ENCODE data around the gene HOXA9. TPM values are rescaled to one million over a fixed set of nuclear protein-coding genes. Genes with fewer than 3 reads are reported as not detected.

Gene HOXA9
- total and polyA plus RNA-seq, 4 donors, result 0.02 to 0.70 TPM; not detected in 2

DNA sequence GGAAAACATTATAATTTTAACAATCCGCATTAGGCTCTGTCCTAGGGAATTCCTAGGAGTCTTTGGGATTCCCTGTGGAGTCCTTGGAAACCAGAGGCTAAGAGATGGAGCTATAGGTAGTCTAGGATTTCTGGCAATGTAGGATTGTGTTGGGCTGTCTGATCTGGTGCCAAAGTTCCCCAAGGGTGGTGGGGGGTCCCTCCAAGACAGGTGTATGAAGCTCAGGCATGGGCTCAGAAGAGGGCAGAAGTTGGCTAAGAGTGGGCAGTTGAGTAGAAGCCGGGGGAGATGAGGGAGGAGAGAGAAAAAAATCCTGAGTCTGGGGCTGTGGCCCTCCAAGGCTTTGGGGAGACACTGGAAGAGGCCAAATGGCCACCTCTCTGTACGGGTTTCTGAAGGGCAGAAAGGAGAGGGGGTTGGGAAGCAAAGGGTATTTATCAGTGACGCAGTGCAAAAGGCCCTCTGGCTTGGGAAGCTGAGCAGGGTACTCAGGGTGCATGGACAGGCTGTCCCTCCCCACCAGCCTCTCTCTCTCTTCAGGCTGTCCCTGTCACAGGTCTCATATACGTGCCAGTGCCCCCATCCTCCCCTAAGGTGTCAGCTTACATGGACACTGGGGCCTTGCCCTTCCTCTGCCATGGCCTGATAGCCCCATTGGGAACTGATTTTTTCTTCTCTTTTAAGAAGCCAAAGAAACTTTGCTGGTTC is 18.7 kb downstream of the HOXA9 start:
- H3K9ac ChIP-seq (ENCODE audit: low read depth in 1 of 2, low read length in 2 of 2), result no peak overlapping the region
- peaks cover 8 to 32% (median 18%) of the 10 kb centered on the region in 4 donors for H3K27me3 ChIP-seq (ENCODE audit: control insufficient read depth in 4 of 4, insufficient read depth in 4 of 4, low read length in 3 of 4)
- H3K27ac ChIP-seq (ENCODE audit: low read depth in 1 of 2, low read length in 2 of 2), result no peak overlapping the region

More for the DNA sequence above, 18.7 kb downstream of the HOXA9 start:
- no peak for TF ChIP-seq RXRA (IDR thresholded peaks at IDR 0.05)
- TF ChIP-seq NR2F2 (IDR thresholded peaks at IDR 0.05), result no peak
- no peak for TF ChIP-seq EGR1 (IDR thresholded peaks at IDR 0.05; ENCODE audit: low read depth in 2 of 2)
- TF ChIP-seq JUND (IDR thresholded peaks at IDR 0.05), result no peak
- TF ChIP-seq HNF4G (IDR thresholded peaks at IDR 0.05), result no peak
- TF ChIP-seq, protein P1, sequence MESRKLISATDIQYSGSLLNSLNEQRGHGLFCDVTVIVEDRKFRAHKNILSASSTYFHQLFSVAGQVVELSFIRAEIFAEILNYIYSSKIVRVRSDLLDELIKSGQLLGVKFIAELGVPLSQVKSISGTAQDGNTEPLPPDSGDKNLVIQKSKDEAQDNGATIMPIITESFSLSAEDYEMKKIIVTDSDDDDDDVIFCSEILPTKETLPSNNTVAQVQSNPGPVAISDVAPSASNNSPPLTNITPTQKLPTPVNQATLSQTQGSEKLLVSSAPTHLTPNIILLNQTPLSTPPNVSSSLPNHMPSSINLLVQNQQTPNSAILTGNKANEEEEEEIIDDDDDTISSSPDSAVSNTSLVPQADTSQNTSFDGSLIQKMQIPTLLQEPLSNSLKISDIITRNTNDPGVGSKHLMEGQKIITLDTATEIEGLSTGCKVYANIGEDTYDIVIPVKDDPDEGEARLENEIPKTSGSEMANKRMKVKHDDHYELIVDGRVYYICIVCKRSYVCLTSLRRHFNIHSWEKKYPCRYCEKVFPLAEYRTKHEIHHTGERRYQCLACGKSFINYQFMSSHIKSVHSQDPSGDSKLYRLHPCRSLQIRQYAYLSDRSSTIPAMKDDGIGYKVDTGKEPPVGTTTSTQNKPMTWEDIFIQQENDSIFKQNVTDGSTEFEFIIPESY (IDR thresholded peaks at IDR 0.05), result no peak
- TF ChIP-seq FOXA2 (IDR thresholded peaks at IDR 0.05), result no peak
- TF ChIP-seq, protein P2, sequence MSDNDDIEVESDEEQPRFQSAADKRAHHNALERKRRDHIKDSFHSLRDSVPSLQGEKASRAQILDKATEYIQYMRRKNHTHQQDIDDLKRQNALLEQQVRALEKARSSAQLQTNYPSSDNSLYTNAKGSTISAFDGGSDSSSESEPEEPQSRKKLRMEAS (IDR thresholded peaks at IDR 0.05), result no peak
- TF ChIP-seq, protein P3, sequence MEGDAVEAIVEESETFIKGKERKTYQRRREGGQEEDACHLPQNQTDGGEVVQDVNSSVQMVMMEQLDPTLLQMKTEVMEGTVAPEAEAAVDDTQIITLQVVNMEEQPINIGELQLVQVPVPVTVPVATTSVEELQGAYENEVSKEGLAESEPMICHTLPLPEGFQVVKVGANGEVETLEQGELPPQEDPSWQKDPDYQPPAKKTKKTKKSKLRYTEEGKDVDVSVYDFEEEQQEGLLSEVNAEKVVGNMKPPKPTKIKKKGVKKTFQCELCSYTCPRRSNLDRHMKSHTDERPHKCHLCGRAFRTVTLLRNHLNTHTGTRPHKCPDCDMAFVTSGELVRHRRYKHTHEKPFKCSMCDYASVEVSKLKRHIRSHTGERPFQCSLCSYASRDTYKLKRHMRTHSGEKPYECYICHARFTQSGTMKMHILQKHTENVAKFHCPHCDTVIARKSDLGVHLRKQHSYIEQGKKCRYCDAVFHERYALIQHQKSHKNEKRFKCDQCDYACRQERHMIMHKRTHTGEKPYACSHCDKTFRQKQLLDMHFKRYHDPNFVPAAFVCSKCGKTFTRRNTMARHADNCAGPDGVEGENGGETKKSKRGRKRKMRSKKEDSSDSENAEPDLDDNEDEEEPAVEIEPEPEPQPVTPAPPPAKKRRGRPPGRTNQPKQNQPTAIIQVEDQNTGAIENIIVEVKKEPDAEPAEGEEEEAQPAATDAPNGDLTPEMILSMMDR (IDR thresholded peaks at IDR 0.05; ENCODE audit: low read depth, low read length, missing input control), result no peak
- TF ChIP-seq FOXA1 (IDR thresholded peaks at IDR 0.05), result no peak
- TF ChIP-seq RAD21 (IDR thresholded peaks at IDR 0.05), result no peak
- TF ChIP-seq, protein P4, sequence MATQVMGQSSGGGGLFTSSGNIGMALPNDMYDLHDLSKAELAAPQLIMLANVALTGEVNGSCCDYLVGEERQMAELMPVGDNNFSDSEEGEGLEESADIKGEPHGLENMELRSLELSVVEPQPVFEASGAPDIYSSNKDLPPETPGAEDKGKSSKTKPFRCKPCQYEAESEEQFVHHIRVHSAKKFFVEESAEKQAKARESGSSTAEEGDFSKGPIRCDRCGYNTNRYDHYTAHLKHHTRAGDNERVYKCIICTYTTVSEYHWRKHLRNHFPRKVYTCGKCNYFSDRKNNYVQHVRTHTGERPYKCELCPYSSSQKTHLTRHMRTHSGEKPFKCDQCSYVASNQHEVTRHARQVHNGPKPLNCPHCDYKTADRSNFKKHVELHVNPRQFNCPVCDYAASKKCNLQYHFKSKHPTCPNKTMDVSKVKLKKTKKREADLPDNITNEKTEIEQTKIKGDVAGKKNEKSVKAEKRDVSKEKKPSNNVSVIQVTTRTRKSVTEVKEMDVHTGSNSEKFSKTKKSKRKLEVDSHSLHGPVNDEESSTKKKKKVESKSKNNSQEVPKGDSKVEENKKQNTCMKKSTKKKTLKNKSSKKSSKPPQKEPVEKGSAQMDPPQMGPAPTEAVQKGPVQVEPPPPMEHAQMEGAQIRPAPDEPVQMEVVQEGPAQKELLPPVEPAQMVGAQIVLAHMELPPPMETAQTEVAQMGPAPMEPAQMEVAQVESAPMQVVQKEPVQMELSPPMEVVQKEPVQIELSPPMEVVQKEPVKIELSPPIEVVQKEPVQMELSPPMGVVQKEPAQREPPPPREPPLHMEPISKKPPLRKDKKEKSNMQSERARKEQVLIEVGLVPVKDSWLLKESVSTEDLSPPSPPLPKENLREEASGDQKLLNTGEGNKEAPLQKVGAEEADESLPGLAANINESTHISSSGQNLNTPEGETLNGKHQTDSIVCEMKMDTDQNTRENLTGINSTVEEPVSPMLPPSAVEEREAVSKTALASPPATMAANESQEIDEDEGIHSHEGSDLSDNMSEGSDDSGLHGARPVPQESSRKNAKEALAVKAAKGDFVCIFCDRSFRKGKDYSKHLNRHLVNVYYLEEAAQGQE (IDR thresholded peaks at IDR 0.05), result no peak
- TF ChIP-seq HNF4A (conservative IDR thresholded peaks at IDR 0.05), result no peak
- no peak for TF ChIP-seq TAF1 (conservative IDR thresholded peaks at IDR 0.05)
- TF ChIP-seq YY1 (IDR thresholded peaks at IDR 0.05), result no peak
- TF ChIP-seq, protein P5, sequence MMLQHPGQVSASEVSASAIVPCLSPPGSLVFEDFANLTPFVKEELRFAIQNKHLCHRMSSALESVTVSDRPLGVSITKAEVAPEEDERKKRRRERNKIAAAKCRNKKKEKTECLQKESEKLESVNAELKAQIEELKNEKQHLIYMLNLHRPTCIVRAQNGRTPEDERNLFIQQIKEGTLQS (IDR thresholded peaks at IDR 0.05), result no peak
- peaks cover 11 to 33% (median 14%) of the 10 kb centered on the region in 4 donors for H3K4me1 ChIP-seq (ENCODE audit: control insufficient read depth in 4 of 4, insufficient read depth in 4 of 4, low read length in 3 of 4)
- H3K36me3 ChIP-seq (ENCODE audit: control insufficient read depth in 4 of 4, insufficient read depth in 3 of 4, low read depth in 1 of 4, low read length in 3 of 4), result no peaks in the 10 kb centered on the region
- peaks cover 0 to 11% (median 0%) of the 10 kb centered on the region in 4 donors for H3K9me3 ChIP-seq (ENCODE audit: control insufficient read depth in 4 of 4, low read length in 3 of 4)
- no peak for DNase-seq (ENCODE audit: low spot score)
- 32% methylated on average over 5 of the region's 5 CpGs for WGBS
- no peak overlapping the region for H3K4me3 ChIP-seq (ENCODE audit: low read depth in 1 of 3, low read length in 3 of 3)
